Non-pigmented ciliary epithelial cell (primary cell): ENCODE measurements around the gene SNRNP27.

Experiments used
- DNase-seq: peaks from one replicate; pipeline ENCODE4 v3.0.0-alpha.2; 2010; ENCODE audit warnings: low read depth

The SNRNP27 gene

DNA sequence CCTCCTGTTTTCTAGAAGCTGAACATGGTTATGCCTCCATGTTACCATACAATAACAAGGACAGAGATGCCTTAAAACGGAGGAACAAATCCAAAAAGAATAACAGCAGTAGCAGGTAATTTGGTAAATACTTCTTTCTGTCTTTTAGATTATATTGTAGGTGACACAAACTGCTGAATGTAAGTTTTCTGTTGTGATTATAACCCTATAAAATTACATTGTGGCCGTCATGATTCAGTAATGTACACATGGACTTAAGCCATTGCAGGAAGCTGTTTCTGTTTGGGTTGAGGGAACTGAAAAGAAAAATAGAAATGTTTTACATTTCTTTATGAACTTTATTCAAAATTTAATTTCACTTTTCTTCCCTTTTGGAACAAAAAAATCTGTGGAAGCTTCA, 22.4 kb downstream of the SNRNP27 start:
- no peak for DNase-seq

DNA sequence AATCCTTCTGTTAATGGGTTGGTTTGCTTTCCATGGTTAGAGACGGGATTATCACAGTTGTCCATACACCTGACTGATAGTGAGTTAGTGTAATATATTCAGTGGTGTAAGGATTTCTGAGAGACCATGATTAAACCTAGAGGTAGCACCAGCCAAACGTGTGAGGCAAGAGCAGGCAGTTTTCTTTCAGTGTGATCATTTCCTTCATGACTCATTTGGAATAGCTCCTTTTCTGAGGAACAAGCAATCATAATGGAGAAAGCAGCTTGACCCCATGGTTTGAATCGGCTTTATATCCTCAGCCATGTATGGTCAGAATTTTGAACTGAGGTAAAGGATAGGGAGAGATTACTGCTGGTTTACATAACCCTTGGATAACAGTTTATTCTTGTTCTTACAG, 24.1 kb downstream of the SNRNP27 start:
- peak; percentile 67 for DNase-seq

DNA sequence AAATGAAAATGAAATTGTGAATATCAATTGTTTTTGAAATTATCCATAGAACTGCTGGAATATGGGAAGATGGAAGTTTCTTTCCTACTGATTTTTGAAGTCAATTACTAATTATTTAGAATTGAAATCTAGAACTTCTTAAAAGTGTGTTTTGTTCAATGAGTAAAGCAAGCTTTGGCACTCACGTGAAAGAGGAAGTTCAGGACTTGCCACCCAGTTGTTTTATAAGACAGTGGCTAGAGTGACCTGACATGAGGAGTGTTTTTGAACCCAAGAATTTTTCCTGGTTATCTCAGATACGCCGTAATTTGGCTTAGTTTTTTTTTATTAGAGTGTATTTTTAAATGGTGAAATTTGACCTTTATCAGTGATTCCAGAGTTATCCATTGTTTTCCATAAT, 24.6 kb downstream of the SNRNP27 start:
- no peak for DNase-seq

DNA sequence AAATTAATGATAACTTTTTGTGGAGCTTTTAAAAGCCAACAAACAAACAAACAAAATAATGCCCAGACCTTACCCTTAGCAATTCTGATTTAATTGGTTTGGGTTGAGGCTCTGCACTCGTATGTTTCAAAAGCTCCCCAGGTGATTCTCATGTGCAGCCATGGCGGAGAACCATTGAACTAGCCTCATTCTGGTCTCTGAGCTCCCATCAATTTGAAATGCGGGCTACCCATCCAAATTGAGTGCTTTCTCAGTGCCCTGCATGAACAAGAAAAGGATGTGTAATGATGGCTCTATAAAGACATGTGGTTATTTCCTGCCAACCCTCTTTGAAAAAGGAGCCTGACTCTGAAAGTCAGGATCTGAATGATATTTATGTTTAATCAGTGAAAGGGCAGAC, 29.4 kb downstream of the SNRNP27 start:
- DNase-seq, result no peak

DNA sequence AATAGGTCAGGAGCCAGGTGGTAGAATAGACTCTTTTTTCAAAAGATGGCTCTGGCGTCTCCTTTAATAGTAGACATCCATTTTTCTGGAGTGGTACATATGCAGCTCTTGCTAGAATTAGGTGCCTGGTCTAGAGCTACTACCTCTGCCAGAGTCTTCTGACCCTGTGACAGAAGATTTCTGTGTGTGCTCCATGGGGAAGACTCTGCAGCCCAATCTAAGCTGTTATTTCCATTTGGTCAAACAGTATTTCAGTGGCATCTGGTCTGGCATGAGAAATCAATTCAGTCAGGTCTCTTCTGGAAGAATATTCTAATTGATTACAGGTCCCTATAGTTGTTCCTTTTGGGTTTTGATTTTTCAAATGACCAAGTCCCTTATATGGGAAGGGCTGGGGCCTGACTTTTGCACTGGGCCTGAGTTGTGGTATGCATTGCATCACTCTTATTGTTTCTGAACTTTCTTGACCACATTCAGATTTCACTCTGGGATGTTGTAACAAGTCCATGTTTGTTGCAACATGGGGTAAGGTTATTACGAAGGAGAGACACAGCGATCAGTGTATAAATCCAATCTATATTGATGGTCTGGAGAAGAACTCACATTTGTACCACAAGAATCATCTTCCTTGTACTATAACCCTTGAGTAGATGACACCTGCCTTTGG, 33.2 kb downstream of the SNRNP27 start:
- DNase-seq, result no peak

DNA sequence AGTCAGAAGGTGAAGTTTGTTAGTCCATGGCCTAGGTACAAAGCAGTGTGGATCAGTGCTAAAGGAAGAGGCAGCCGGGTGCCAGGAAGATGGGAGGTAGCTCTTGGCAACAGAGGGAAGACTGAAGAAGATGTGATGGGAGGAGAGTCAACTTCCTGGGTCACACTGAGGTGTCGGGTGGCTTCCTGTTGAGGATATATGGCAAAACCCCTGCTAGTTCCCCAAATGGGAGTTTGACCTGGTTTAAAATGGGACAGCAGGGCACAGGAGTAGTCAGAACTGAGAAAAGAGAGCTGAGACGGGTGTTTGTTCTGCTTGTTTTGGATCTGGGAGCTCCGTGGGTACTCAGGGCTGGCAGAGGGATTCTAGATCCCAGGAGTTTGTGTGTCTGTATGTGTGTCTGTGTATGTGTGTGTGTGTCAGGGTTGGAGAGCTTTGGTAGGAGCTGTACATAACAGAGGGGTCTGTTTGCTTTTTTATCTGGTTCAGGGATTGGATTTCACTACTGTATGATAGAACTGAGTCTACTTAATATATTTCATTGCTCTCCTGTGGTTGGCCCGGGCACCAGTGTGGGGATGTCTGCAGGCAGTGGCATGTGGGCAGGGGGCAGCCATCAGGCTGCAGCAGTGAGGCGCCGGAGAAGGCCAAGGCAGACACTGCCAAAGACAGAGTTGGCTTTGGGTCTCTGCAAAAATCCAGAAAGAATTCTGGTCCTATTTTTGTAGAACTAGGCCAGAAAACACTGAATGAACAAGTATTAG, 38.3 kb downstream of the SNRNP27 start:
- DNase-seq, result no peak

DNA sequence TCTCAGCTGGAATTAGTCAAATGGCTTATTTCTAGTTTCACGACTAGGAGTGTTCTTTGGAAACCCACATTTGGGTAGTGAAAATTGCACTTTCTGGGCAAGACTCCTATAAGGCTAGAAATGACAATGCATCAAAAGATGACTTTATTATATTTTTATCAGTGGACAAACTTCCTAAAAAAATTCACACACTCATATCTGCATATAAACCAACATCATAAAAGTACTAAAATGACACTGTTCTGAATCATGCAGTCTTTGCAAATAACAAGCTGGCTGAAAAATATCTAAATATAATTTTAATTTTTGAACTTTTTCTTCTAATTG, 38.8 kb downstream of the SNRNP27 start:
- no peak for DNase-seq

DNA sequence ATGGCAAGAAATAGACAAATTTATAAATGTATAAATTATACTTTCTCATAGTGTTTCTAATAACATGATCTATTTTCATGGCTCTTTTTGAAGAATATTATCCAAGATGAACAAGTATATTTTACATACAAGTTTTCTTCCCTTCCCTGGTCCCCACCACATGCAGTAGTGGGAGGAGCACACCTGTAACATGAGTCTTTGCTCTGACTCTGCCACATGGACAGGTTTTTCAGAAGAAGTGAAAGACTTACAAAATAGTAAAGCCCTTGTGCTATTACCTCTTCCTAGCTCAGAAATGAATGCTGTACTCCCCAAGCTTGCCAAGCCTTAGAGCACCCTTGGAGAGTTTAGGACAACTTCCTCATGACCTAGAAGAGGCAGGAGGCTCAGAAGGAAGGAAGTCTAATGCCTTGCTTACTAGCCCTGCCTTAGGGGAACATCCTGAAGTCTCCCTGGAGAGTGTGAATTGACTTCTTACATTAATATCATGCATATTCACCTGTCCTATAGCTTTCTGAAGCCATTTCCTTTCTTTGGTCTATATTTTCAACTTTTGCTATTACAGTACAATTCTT, 39.6 kb downstream of the SNRNP27 start:
- DNase-seq, result no peak

DNA sequence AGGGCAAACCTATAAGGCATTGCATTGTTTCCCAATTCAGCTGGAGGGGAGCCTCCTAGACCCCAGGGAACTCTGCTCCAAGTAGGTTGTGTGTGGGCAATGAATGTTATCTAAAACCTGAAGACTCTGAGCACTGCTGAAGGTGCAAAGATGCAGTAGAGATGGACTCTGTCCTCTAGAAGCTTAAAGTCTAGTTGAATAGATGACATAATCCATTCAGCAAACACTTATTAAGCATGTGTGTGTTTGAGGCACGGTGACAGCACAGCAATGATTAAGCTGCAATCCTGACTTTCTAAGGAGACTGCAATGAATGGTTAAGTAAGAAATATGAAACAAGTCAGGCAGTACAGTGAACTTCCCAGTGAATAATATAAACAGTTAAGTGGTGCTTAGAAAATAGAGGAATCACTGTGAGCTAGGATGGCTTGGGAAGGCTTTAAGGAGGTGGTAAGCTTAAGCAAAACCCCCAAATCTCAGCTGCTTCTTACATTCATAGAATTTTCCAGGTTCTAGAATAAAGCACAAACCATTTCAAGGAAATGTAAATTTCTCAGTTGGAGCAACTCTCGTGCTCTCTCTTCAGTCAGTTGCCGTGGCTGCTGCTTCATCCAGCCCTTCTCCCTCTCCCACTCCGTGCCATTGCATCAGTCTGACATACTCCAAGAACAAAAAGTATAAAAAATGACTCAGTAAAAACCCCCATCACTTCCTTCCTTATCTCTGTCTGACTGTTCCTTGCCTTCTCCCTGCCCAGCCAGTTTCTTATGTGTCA, 40.3 kb downstream of the SNRNP27 start:
- peak; percentile 78 for DNase-seq

DNA sequence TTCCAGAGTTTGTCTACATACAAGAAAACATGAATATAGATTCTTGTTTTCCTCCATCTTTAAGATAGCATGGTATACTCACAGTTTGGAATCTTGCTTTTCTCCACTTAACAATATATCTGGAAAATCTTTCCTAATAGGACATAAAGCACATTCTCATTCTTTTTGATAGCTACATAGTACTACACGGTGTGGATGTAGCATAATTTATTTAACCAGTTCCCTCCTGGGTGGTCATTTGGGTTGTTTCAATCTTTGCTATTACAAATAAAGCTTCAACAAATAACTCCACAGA, 40.8 kb downstream of the SNRNP27 start:
- no peak for DNase-seq

DNA sequence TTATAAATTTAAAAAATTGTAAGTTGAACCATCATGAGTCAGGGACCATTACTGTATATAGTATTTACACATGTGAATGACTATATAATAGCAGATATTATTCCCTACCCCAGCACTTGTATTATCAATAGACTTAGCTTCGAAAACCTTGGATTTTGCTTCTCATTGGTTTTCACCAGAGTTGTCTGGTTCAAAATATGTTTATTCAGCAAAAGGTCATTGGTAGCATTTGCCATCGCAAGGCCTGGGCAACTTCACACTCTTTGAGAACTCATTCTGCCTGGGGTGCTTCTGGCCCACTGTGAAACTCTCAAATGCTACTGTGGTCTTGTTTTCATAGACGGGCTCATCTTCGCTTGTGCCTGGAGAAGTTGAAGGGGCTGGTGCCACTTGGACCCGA, 41.3 kb downstream of the SNRNP27 start:
- no peak for DNase-seq

DNA sequence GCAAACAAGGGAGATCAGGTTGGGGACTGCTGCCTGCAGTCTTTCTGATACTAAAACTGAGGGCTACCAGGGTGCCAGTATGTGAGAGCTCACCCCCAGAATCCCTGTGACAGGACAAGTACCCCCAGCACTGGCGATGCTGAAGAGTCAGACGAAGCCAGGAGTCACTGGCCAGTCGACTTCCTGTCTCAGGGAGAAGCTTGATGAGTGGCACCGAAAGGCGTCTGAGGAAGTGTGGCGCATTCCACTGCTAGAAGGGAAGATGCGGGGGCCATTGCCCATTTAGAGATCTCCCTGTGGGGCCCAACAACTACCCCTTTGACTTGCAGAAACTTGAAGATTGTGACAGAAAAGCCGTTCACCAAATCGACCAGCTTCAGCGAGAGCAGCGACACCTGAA, 43.1 kb downstream of the SNRNP27 start:
- DNase-seq, result no peak

DNA sequence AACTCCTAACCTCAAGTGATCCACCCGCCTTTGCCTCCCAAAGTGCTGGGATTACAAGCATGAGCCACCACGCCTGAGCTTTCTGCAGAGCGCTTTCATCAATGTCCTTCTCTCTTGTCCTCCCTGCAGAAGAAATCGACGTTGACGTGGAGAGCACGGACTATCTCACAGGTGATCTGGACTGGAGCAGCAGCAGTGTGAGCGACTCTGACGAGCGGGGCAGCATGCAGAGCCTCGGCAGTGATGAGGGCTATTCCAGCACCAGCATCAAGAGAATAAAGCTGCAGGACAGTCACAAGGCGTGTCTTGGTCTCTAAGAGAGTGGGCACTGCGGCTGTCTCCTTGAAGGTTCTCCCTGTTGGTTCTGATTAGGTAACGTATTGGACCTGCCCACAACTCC, 44.2 kb downstream of the SNRNP27 start:
- no peak for DNase-seq

DNA sequence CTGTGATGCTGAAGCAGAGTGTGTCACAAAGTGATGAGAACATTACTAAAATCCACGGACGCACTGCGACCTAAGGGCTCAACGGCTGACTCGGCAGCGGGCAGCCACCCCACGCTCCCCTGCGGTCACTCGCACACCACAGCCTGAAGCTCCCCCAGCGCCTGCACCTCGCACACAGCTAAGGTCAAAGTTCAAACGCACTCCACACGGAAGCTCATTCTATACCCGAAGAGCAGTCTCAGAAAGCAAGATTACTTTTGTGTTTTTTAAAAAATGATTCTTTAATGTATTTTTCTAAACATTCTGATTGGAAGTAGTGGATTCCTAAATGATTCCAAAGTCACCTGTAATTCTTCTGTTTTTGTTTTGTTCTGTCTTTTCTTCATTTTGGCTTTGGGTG, 46.0 kb downstream of the SNRNP27 start:
- DNase-seq, result no peak

DNA sequence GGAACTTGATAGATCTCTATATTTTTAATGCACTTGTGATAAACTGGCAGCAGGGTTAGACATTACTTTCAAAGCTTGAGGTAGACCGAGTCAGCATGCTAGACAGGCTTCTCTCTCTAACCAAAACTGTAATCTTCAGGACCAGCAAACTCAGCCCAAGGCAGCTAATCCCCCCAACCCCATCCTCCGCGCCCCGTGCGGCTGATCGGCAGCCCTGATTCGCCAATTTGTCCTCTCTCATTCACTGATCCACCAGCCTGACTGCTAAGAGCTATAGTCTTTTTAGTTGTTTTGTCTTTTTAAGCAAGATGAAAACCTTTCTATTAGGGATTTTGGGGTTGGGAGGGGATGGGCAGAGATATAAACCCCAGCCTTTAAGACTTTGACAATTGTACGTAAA, 46.9 kb downstream of the SNRNP27 start:
- no peak for DNase-seq

DNA sequence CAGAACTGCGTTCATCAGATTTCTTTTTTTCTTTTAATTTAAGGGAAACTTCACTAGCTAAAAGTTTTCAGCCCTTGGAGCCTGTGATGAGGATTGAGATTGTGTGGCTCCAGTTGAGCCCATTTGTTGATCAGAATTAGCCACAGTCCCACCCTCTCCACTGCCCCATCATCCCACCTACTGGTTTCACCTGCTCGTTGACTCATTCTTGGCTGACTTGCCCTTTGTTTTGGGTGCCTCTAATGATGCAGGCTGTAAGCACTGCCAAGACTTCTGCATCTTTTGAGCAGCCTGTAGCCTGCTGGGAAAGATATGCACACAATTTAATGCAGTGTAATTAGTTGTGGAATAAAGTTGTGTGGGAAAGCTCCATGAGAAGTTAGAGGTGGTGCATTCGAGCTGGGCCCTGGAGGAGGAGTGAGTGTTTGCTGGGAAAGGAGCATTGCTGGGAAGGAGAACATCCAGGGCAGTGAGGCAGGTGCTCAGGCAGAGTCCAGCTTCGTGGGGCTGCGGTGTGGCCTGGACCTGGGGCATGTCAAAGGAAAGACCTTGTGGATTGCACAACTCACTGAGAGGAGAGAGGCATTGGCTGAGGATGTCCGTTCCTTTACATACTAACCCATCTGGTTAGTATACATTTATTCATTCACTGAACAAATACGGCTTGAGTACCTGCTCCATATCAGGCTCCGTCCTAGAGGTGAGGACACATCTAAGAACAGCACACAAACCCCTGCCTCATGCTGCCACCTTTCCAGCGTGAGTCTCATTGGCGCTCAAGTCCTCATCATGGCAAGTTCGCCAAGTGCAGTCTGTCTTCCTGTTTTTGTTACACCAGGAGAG, 49.5 kb downstream of the SNRNP27 start:
- no peak for DNase-seq

DNA sequence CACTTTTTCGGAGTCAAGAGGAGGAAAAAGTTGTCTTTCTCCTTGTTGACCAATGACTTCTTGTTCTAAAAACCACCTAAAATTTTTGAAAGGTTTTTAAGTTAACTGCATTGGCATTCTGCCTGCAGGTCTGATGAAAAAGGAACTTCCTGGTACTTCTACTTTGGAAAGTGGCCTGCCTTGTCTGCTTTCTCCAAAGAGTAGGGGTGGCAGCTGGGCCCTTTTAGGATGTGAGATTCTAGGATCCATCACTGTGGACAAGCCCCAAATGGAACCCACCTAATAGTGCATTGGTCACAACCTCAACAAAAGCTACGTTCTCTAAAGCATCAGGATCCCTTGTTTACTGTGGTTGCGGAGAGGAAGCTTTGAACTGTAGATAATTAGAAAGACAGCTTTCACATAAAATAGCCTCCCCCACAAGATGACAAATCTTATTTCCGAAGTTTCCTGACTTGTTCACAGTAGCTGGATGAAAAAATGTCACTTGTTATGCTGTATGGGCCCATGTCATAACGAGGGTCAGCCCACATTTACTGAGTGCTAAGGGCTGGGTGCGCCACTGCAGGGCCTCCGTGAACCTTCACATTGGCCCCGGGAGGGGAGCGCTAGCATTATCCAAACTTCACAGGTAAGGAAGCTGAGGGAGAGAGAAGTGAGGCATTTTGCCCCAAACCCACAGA, 50.2 kb downstream of the SNRNP27 start:
- DNase-seq, result no peak

DNA sequence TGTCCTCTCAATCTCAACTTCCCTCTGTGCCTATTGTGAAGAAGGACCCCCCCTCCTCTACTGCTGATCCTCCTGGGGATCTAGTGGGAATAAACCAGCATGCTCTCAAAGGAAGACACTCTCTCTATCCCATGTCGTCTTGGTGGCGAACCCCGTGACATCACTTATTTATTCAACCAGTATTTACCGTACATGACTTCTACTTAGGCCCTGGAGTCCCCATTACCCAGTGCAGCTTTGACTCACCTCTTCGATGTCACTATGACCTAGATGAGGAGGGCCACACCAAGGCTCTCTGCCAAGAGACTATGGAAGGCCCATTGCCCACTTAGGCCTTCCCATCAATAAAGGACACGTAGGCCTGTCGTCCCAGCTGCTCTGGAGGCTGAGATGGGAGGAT, 51.0 kb downstream of the SNRNP27 start:
- DNase-seq, result no peak

DNA sequence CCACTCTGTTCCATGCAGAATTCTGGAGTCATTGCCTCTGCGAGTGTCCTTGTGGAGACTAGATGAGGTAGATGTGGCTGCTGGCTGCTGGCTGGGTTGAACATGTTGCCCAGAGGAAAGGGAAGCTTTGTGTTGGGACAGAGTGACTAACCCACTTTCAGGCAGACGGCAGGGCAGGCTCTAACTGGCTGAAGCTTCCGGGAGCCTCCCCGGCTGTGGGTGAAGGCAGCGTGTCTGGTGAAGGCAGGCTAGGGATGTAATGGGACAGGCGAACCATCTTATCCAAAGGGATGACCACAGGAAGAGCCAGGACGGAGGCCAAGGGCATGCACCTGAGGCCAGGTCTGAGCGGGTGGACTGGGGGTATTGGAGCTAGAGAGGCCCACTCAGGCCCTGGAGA, 51.7 kb downstream of the SNRNP27 start:
- DNase-seq, result no peak

DNA sequence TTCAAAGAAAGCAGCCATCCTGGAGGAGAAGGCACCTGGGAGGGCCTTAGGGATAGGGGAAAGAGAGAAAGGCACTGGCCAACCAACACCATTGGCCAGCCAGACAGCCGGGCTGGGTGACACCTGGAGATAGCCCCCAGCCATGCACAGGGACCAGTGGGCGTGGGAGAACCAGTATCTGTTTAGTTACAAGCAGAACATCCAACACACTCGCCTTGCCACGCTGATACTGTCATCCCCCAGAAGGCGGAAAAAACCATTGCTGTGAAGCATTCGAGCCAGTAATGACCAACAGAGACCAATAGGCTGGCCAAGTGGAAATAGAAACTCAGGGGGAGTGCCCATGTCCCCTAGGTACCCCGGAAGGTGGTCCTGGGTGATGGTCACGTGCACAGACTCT, 52.2 kb downstream of the SNRNP27 start:
- DNase-seq, result no peak
